H1 (cell line): ENCODE data around the gene NEDD8. TPM values are rescaled to one million over a fixed set of nuclear protein-coding genes. Genes with fewer than 3 reads are reported as not detected.
A peak's percentile ranks its signal among the peaks of the same experiment; 100 is the strongest.

ENCODE experiments used
- BCL11A ChIP-seq, 2 experiments: IDR thresholded peaks; one replicate each; pipeline ENCODE4 v1.6.1; 2011; ENCODE audit warnings: low read depth in 2 of 2, low read length in 2 of 2, mild to moderate bottlenecking in 2 of 2
- CTBP2 ChIP-seq: IDR thresholded peaks from 2 replicates; pipeline ENCODE4 v1.7.0; 2011; ENCODE audit warnings: borderline replicate concordance, mild to moderate bottlenecking, moderate library complexity, mixed read lengths, low read length; ENCODE audit not compliant: insufficient read depth, insufficient read length
- EZH2 ChIP-seq: fragments of 200-600 bp; sonication (generic); IDR thresholded peaks from 2 replicates; pipeline ENCODE4 v1.7.1; 2012; ENCODE audit warnings: low read depth, mild to moderate bottlenecking, moderate library complexity, low read length, inconsistent platforms; ENCODE audit not compliant: severe bottlenecking
- GTF2F1 ChIP-seq: IDR thresholded peaks from 2 replicates; pipeline ENCODE4 v1.6.1; 2012; ENCODE audit warnings: low read depth, low read length, improper control_type of control experiment, borderline replicate concordance
- HDAC2 ChIP-seq, 2 experiments: fragments of 300-600 bp in 1 of 2; sonication (generic) in 1 of 2; IDR thresholded peaks; 2 replicates each; pipeline ENCODE4 v1.6.1; 2011 to 2012; ENCODE audit warnings: low read depth in 2 of 2, low read length in 2 of 2, mild to moderate bottlenecking in 2 of 2, moderate library complexity in 2 of 2, borderline replicate concordance in 1 of 2, inconsistent platforms in 1 of 2
- KDM4A ChIP-seq: IDR thresholded peaks from one replicate; pipeline ENCODE4 v1.7.1; 2012; ENCODE audit warnings: low read depth, mild to moderate bottlenecking, moderate library complexity, low read length, inconsistent platforms; ENCODE audit not compliant: severe bottlenecking
- NRF1 ChIP-seq: IDR thresholded peaks from 2 replicates; pipeline ENCODE4 v1.6.1; 2011; ENCODE audit warnings: mild to moderate bottlenecking, low read depth, low read length, improper control_type of control experiment
- RBBP5 ChIP-seq: IDR thresholded peaks from 2 replicates; pipeline ENCODE4 v1.7.1; 2012; ENCODE audit warnings: low read depth, mild to moderate bottlenecking, inconsistent platforms, low read length, moderate library complexity, borderline replicate concordance
- RNF2 ChIP-seq: fragments of 200-900, 300-1000 bp; sonication (generic); IDR thresholded peaks from 2 replicates; pipeline ENCODE4 v1.7.1; 2016; ENCODE audit warnings: borderline replicate concordance, low read depth, mild to moderate bottlenecking, antibody characterized with exemption, low read length; ENCODE audit not compliant: poor library complexity, severe bottlenecking; ENCODE audit errors: missing control alignments
- SIN3A ChIP-seq, 2 experiments: IDR thresholded peaks in 1 of 2; conservative IDR thresholded peaks in 1 of 2; 2 replicates each; pipeline ENCODE4 v1.6.1; 2011 to 2012; ENCODE audit warnings: low read length in 2 of 2, improper control_type of control experiment in 1 of 2, low read depth in 1 of 2, mild to moderate bottlenecking in 1 of 2
- SIX5 ChIP-seq: IDR thresholded peaks from 2 replicates; pipeline ENCODE4 v1.6.1; 2011; ENCODE audit warnings: mild to moderate bottlenecking, low read depth, low read length
- SP1 ChIP-seq: IDR thresholded peaks from 2 replicates; pipeline ENCODE4 v1.6.1; 2011; ENCODE audit warnings: low read depth, low read length
- polyA plus RNA-seq, 7 experiments: library from polyadenylated mRNA; depleted of rRNA in 3 of 7; stranded (reverse) in 5 of 7; unstranded in 2 of 7; fragments of >200 nt in 5 of 7; fragments of 200-250 nt in 2 of 7; gene quantifications; 1 replicate in 5 of 7; 2 replicates in 1 of 7; 4 replicates in 1 of 7; pipeline versions ENCODE4 v1.2.1 to v1.2.3, GENCODE V29; 2011 to 2013; ENCODE audit warnings: missing spikeins in 2 of 7, mixed read lengths in 2 of 7
- total RNA-seq: library from RNA; stranded (reverse); fragmentation: NEBNext Ultra II Directional; extraction: Animal tissue kit (Norgen Biotek cat#: 25700); gene quantifications from 2 replicates; pipeline ENCODE4 v1.2.1, GENCODE V29; 2021
- TF ChIP-seq, protein P1 (sequence below), 3 experiments: IDR thresholded peaks; 1 replicate in 2 of 3; 2 replicates in 1 of 3; pipeline versions ENCODE4 v1.5.1 to v1.6.1; 2011; ENCODE audit warnings: low read length in 3 of 3, mild to moderate bottlenecking in 3 of 3, inconsistent platforms in 2 of 3, low read depth in 1 of 3, moderate library complexity in 1 of 3; ENCODE audit not compliant: insufficient read depth in 1 of 3; ENCODE audit errors: control extremely low read depth in 1 of 3
- TF ChIP-seq, protein P2 (sequence below): IDR thresholded peaks from 2 replicates; pipeline ENCODE4 v1.6.1; 2012; ENCODE audit warnings: low read length, inconsistent platforms
- TF ChIP-seq, protein P3 (sequence below): IDR thresholded peaks from 2 replicates; pipeline ENCODE4 v1.6.1; 2012; ENCODE audit warnings: inconsistent platforms

The NEDD8 gene
- total and polyA plus RNA-seq, 2 of the 8 experiments (the other 6 are each of a cell fraction or from before 2014, with no cell fraction given), result 253 to 317 TPM

DNA sequence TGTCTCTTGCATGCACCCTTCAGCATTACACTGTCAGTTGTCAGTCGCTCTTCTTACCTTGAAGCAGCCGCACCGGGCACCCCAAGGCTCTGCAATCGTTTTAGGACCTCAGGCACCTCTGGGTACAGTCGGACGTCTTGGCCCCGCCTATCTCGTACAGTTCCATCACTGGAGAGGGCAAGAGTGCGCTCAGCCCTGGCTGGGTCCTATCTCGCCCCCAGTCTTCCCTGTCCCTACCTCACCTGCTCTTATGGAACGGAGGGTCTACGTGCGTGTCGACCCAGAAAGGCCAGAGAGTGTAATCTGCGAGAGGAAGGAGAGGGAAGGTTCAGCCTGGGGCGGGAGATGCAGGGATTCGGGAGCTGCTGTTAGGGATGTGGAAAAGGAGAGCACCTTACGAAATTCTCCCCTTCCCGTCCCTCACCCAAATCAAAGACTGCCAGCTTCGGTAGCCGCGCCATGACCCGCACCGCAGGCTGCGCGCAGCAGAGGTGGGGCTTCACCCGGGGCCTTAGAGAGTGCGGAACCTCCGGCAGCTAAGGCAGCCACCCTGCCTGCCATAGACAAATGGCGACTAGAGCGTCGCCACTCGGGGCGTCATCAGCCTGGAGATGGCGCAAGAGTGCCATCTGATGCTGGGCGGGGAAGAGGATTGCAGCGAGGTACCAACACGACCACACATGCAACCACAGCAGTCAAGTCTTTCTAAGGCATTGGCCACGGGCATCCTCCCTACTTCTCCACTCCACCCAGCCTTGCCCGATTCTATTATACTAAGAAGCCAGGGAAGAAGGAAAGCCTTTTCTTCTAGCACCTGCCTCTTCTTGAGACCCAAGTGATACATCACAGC is 16.4 kb downstream of the NEDD8 start, which contains the start of gene MDP1 (continued):
- TF ChIP-seq, protein P1, sequence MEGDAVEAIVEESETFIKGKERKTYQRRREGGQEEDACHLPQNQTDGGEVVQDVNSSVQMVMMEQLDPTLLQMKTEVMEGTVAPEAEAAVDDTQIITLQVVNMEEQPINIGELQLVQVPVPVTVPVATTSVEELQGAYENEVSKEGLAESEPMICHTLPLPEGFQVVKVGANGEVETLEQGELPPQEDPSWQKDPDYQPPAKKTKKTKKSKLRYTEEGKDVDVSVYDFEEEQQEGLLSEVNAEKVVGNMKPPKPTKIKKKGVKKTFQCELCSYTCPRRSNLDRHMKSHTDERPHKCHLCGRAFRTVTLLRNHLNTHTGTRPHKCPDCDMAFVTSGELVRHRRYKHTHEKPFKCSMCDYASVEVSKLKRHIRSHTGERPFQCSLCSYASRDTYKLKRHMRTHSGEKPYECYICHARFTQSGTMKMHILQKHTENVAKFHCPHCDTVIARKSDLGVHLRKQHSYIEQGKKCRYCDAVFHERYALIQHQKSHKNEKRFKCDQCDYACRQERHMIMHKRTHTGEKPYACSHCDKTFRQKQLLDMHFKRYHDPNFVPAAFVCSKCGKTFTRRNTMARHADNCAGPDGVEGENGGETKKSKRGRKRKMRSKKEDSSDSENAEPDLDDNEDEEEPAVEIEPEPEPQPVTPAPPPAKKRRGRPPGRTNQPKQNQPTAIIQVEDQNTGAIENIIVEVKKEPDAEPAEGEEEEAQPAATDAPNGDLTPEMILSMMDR (IDR thresholded peaks at IDR 0.05; ENCODE audit: control extremely low read depth in 1 of 3, insufficient read depth in 1 of 3, low read depth in 1 of 3, low read length in 3 of 3), result peak; percentile 77 to 95 (median 92)
- TF ChIP-seq SIX5 (no peak), EZH2 (no peak), SP1 (no peak), BCL11A (IDR thresholded peaks at IDR 0.05; ENCODE audit: low read depth in 2 of 2, low read length in 2 of 2) (no peak), KDM4A (peak; percentile 56), HDAC2 (IDR thresholded peaks at IDR 0.05; ENCODE audit: borderline replicate concordance in 1 of 2, low read depth in 2 of 2, low read length in 2 of 2) (0 out of 4 replicates have a peak, but pooled peaks of 1 of the 2 experiments have one; percentile 49), GTF2F1 (no peak), CTBP2 (no peak), RBBP5 (no peak), SIN3A (conservative IDR thresholded peaks at IDR 0.05 in 1 of 2, IDR thresholded peaks at IDR 0.05 in 1 of 2; ENCODE audit: low read depth in 1 of 2, low read length in 2 of 2) (peak; percentile 59 to 83; a peak in 2 of 4 replicates), RNF2 (no peak), NRF1 (no peak; the same call in 1 of the 2 replicates)
- TF ChIP-seq, protein P2, sequence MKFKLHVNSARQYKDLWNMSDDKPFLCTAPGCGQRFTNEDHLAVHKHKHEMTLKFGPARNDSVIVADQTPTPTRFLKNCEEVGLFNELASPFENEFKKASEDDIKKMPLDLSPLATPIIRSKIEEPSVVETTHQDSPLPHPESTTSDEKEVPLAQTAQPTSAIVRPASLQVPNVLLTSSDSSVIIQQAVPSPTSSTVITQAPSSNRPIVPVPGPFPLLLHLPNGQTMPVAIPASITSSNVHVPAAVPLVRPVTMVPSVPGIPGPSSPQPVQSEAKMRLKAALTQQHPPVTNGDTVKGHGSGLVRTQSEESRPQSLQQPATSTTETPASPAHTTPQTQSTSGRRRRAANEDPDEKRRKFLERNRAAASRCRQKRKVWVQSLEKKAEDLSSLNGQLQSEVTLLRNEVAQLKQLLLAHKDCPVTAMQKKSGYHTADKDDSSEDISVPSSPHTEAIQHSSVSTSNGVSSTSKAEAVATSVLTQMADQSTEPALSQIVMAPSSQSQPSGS, result peak; percentile 39; the same call in 1 of the 2 replicates
- TF ChIP-seq, protein P3, sequence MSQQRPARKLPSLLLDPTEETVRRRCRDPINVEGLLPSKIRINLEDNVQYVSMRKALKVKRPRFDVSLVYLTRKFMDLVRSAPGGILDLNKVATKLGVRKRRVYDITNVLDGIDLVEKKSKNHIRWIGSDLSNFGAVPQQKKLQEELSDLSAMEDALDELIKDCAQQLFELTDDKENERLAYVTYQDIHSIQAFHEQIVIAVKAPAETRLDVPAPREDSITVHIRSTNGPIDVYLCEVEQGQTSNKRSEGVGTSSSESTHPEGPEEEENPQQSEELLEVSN, result no peak
